Measurements from ENCODE around the gene RAB1B. TPM values are rescaled to one million over a fixed set of nuclear protein-coding genes. Genes with fewer than 3 reads are reported as not detected.

RAB1B gene
- total and polyA plus RNA-seq, 2 donors from 2014 or later = 153 to 197 TPM

DNA sequence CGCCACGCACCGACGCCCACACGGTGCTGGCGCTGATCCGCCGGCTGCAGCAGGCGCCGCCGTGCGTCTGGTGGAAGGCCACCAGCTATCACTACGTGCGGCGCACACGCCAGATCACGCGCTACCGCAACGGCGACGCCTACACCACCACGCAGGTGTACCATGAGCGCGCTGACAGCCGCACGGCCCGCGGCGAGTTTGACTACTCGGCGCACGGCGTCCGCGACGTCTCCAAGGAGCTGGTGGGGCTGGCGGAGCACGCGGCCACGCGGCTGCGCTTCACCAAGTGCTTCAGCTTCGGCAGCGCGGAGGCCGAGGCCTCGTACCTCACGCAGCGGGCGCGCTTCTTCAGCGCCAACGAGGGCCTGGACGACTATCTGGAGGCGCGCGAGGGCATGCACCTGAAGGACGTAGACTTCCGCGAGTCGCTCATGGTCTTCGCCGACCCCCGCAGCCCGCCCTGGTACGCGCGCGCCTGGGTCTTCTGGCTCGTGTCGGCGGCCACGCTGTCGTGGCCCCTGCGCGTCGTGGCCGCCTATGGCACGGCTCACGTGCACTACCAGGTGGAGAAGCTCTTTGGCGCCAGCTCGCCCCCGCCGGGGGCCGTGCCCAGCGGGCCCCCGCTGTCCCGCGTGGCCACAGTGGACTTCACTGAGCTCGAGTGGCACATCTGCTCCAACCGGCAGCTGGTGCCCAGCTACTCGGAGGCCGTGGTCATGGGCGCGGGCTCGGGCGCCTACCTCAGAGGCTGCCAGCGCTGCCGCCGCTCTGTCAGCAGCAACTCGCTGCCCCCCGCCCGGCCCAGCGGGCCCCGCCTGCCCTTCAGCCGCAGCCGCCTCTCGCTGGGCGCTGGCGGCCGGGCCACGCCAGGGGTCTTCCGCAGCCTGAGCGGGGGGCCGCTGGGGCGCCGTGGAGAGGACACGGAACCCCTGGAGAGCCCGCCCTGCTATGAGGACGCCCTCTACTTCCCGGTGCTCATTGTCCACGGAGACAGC, 26.5 kb downstream of the RAB1B start:
- H3K27me3 ChIP-seq (ENCODE audit: control insufficient read depth, insufficient read depth, low read length) = peaks cover 16% of the 10 kb centered on the region
- FAIRE-seq = no peak
- intact Hi-C loops (cut with DNase I) = no loop called here

DNA sequence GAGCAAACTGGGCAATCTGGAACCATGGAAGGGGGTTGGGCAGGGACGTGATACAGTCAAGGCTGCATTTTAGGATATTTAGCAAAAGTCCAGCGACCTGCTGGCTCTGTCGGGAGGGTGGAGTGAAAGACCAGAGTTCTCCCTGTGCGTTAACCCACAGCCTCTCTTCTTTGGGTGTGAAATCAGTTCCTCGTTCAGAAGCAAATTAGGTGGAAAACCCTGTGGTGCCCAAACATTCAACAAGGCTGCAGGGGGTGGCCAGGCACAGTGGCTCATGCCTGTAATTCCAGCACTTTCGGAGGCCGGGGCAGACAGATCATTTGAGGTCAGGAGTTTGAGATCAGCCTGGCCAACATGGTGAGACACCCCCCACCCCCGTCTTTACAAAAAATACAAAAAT, 29.2 kb downstream of the RAB1B start:
- Histone ChIP-seq H3K9me3 (ENCODE audit: control insufficient read depth in 2 of 3, insufficient read depth in 1 of 3, low read length in 3 of 3) (no peaks in the 10 kb centered on the region), H3K4me3 (ENCODE audit: low read length in 3 of 3) (no peak overlapping the region), H3K9ac (ENCODE audit: low read length in 3 of 3) (no peak overlapping the region), H3K27me3 (ENCODE audit: control insufficient read depth, insufficient read depth, low read length) (peaks cover 10% of the 10 kb centered on the region), H3K4me1 (ENCODE audit: control insufficient read depth in 2 of 3, insufficient read depth in 2 of 3, low read depth in 1 of 3, low read length in 3 of 3) (no peaks in the 10 kb centered on the region), H3K36me3 (ENCODE audit: control insufficient read depth in 2 of 3, insufficient read depth in 3 of 3, low read length in 3 of 3) (no peaks in the 10 kb centered on the region), H3K27ac (ENCODE audit: low read depth in 2 of 2, low read length in 2 of 2) (no peak overlapping the region)
- no peak for FAIRE-seq
- TF ChIP-seq, protein P1, sequence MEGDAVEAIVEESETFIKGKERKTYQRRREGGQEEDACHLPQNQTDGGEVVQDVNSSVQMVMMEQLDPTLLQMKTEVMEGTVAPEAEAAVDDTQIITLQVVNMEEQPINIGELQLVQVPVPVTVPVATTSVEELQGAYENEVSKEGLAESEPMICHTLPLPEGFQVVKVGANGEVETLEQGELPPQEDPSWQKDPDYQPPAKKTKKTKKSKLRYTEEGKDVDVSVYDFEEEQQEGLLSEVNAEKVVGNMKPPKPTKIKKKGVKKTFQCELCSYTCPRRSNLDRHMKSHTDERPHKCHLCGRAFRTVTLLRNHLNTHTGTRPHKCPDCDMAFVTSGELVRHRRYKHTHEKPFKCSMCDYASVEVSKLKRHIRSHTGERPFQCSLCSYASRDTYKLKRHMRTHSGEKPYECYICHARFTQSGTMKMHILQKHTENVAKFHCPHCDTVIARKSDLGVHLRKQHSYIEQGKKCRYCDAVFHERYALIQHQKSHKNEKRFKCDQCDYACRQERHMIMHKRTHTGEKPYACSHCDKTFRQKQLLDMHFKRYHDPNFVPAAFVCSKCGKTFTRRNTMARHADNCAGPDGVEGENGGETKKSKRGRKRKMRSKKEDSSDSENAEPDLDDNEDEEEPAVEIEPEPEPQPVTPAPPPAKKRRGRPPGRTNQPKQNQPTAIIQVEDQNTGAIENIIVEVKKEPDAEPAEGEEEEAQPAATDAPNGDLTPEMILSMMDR (IDR thresholded peaks at IDR 0.05; ENCODE audit: borderline replicate concordance, extremely low read depth, insufficient read depth) = no peak
- DNase-seq = no peak
- intact Hi-C loops (cut with DNase I) = no loop called here

More for the DNA sequence above, 26.5 kb downstream of the RAB1B start:
- no peak for DNase-seq
- H3K27ac ChIP-seq (ENCODE audit: low read depth in 2 of 2, low read length in 2 of 2) = no peak overlapping the region
- no peaks in the 10 kb centered on the region for H3K36me3 ChIP-seq (ENCODE audit: control insufficient read depth in 2 of 3, insufficient read depth in 3 of 3, low read length in 3 of 3)
- no peaks in the 10 kb centered on the region for H3K9me3 ChIP-seq (ENCODE audit: control insufficient read depth in 2 of 3, insufficient read depth in 1 of 3, low read length in 3 of 3)
- no peak overlapping the region for H3K9ac ChIP-seq (ENCODE audit: low read length in 3 of 3)
- TF ChIP-seq, protein P1 (IDR thresholded peaks at IDR 0.05; ENCODE audit: borderline replicate concordance, extremely low read depth, insufficient read depth) = no peak
- H3K4me1 ChIP-seq (ENCODE audit: control insufficient read depth in 2 of 3, insufficient read depth in 2 of 3, low read depth in 1 of 3, low read length in 3 of 3) = peaks cover 0 to 1% (median under 1%) of the 10 kb centered on the region in 3 donors
- no peak overlapping the region for H3K4me3 ChIP-seq (ENCODE audit: low read length in 3 of 3)

DNA sequence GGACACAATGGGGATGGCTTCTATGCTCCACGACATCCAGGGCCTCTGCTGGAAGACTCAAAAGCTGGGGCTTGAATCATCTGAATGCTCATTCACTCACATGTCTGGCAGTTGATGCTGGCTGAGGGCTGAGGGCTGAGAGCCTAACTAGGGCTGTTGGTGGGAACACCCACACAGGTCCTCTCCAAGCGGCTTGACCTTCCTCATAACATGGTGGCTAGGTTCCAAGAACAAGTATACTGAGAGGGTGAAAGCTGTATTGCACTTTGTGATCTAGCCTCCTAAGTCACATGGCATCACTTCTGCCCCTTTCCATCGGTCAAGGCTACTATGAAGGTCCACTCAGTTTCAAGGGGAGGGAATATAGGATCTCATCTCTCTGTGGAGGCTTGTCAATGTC, 30.7 kb downstream of the RAB1B start:
- H3K9ac ChIP-seq (ENCODE audit: low read length in 3 of 3) = no peak overlapping the region
- no peaks in the 10 kb centered on the region for H3K4me1 ChIP-seq (ENCODE audit: control insufficient read depth in 2 of 3, insufficient read depth in 2 of 3, low read depth in 1 of 3, low read length in 3 of 3)
- no peak overlapping the region for H3K4me3 ChIP-seq (ENCODE audit: low read length in 3 of 3)
- H3K27me3 ChIP-seq (ENCODE audit: control insufficient read depth, insufficient read depth, low read length) = no peaks in the 10 kb centered on the region
- no peaks in the 10 kb centered on the region for H3K9me3 ChIP-seq (ENCODE audit: control insufficient read depth in 2 of 3, insufficient read depth in 1 of 3, low read length in 3 of 3)
- no peak overlapping the region for H3K27ac ChIP-seq (ENCODE audit: low read depth in 2 of 2, low read length in 2 of 2)
- intact Hi-C loops (cut with DNase I) = no loop called here
- DNase-seq = no peak
- TF ChIP-seq, protein P1 (IDR thresholded peaks at IDR 0.05; ENCODE audit: borderline replicate concordance, extremely low read depth, insufficient read depth) = no peak
- no peaks in the 10 kb centered on the region for H3K36me3 ChIP-seq (ENCODE audit: control insufficient read depth in 2 of 3, insufficient read depth in 3 of 3, low read length in 3 of 3)
- FAIRE-seq = no peak

All from kidney (tissue), 14 donors.